K562 (cell line): ENCODE results near the gene WDR18. TPM values are rescaled to one million over a fixed set of nuclear protein-coding genes. Genes with fewer than 3 reads are reported as not detected.

ENCODE experiments used
- ARID3B ChIP-seq: fragments of 250-450 bp; sonication (Bioruptor Pico); IDR thresholded peaks from 2 replicates; pipeline ENCODE4 v1.4.0; 2020; ENCODE audit warnings: borderline replicate concordance
- ARID4B ChIP-seq: sonication (generic); formaldehyde crosslinking; IDR thresholded peaks from 2 replicates; pipeline ENCODE4 v1.8.0; 2022; ENCODE audit warnings: mild to moderate bottlenecking, missing genetic modification reagents
- CBFA2T3 ChIP-seq: fragments of 450-650 bp; IDR thresholded peaks from 2 replicates; pipeline ENCODE4 v1.6.1; 2017
- EHMT2 ChIP-seq: fragments of 450-650 bp; IDR thresholded peaks from 2 replicates; pipeline ENCODE4 v1.6.1; 2018; ENCODE audit warnings: antibody characterized with exemption
- FOXO4 ChIP-seq: fragments of 450-650 bp; formaldehyde crosslinking; IDR thresholded peaks from 2 replicates; pipeline ENCODE4 v1.4.0; 2020; ENCODE audit warnings: mild to moderate bottlenecking, moderate library complexity
- HNRNPK ChIP-seq: fragments of 200-400 bp; formaldehyde crosslinking; IDR thresholded peaks from one replicate; pipeline ENCODE4 v1.6.1; 2018; ENCODE audit warnings: mild to moderate bottlenecking, low read depth, low read length; ENCODE audit not compliant: poor library complexity, severe bottlenecking
- MBD2 ChIP-seq: sonication (generic); IDR thresholded peaks from 2 replicates; pipeline ENCODE4 v1.6.1; 2016; ENCODE audit warnings: low read depth, borderline replicate concordance
- NR4A1 ChIP-seq, 2 experiments: fragments of 250-450 bp in 1 of 2; fragments of 450-650 bp in 1 of 2; sonication (Bioruptor Pico) in 1 of 2; IDR thresholded peaks; 2 replicates each; pipeline versions ENCODE4 v1.4.0 to v1.6.1; 2016 to 2020; ENCODE audit warnings: mild to moderate bottlenecking in 2 of 2, missing compliant biosample characterization in 1 of 2, missing genetic modification characterization in 1 of 2, moderate library complexity in 1 of 2
- POLR2AphosphoS5 ChIP-seq: IDR thresholded peaks from 2 replicates; pipeline ENCODE4 v1.6.1; 2011; ENCODE audit warnings: mild to moderate bottlenecking, low read depth, low read length, moderate library complexity; ENCODE audit not compliant: control insufficient read depth, insufficient read depth
- PREB ChIP-seq: sonication (generic); formaldehyde crosslinking; IDR thresholded peaks from 2 replicates; pipeline ENCODE4 v1.8.1; 2023; ENCODE audit warnings: mild to moderate bottlenecking, missing genetic modification reagents
- RFX1 ChIP-seq: fragments of 450-650 bp; IDR thresholded peaks from 2 replicates; pipeline ENCODE4 v1.6.1; 2016; ENCODE audit warnings: mild to moderate bottlenecking, moderate library complexity
- SREBF1 ChIP-seq: fragments of 150-350 bp; IDR thresholded peaks from 2 replicates; pipeline ENCODE4 v1.6.1; 2014; ENCODE audit warnings: antibody characterized with exemption, low read depth, low read length, borderline replicate concordance
- TAF9B ChIP-seq: fragments of 450-650 bp; IDR thresholded peaks from 2 replicates; pipeline ENCODE4 v1.6.1; 2018; ENCODE audit warnings: mild to moderate bottlenecking; ENCODE audit not compliant: partially characterized antibody
- TFAM ChIP-seq: fragments of 250-450 bp; sonication (Bioruptor Pico); conservative IDR thresholded peaks from 2 replicates; pipeline ENCODE4 v1.5.0; 2021; ENCODE audit warnings: mild to moderate bottlenecking, moderate library complexity
- XRCC4 ChIP-seq: IDR thresholded peaks from one replicate; pipeline ENCODE4 v1.6.1; 2011; ENCODE audit not compliant: insufficient read depth, insufficient read length; ENCODE audit errors: extremely low read depth
- ZNF507 ChIP-seq: conservative IDR thresholded peaks from 2 replicates; pipeline ENCODE4 v1.6.1; 2017; ENCODE audit warnings: missing genetic modification characterization, missing compliant biosample characterization
- polyA plus RNA-seq, 8 experiments: library from polyadenylated mRNA; depleted of rRNA in 4 of 8; stranded (reverse) in 5 of 8; unstranded in 3 of 8; fragments of >200 nt; fragmentation: Nextera tagmentation in 2 of 8; fragmentation: Illumina TruSeq in 1 of 8; extraction: Ambion mirVana in 2 of 8; extraction: Trizol in 1 of 8; gene quantifications; 2 replicates each; pipeline versions ENCODE4 v1.2.1 to v1.2.3, GENCODE V29; 2011 to 2014; ENCODE audit warnings: inconsistent platforms in 1 of 8, missing spikeins in 1 of 8
- total RNA-seq, 7 experiments: library from RNA; depleted of rRNA in 6 of 7; stranded (reverse); fragments of >200 nt in 6 of 7; fragmentation: Illumina TruSeq in 2 of 7; extraction: Trizol in 2 of 7; gene quantifications; 2 replicates each; pipeline versions ENCODE4 v1.2.1 to v1.2.3, GENCODE V29; 2011 to 2021; ENCODE audit warnings: low replicate concordance in 1 of 7
- TF ChIP-seq, protein P1 (sequence below): fragments of 200-800 bp; sonication (Bioruptor generic); IDR thresholded peaks from 2 replicates; pipeline ENCODE4 v1.6.1; 2017; ENCODE audit warnings: missing genetic modification characterization, missing compliant biosample characterization

WDR18 gene
- total and polyA plus RNA-seq, 9 of the 15 experiments (the other 6 are each of a cell fraction or from before 2014, with no cell fraction given): 0.65 to 181 (median 30.1) TPM

- no peak for TF ChIP-seq XRCC4
- TF ChIP-seq SREBF1: no peak
- no peak for TF ChIP-seq ZNF507
- TF ChIP-seq, protein P1, sequence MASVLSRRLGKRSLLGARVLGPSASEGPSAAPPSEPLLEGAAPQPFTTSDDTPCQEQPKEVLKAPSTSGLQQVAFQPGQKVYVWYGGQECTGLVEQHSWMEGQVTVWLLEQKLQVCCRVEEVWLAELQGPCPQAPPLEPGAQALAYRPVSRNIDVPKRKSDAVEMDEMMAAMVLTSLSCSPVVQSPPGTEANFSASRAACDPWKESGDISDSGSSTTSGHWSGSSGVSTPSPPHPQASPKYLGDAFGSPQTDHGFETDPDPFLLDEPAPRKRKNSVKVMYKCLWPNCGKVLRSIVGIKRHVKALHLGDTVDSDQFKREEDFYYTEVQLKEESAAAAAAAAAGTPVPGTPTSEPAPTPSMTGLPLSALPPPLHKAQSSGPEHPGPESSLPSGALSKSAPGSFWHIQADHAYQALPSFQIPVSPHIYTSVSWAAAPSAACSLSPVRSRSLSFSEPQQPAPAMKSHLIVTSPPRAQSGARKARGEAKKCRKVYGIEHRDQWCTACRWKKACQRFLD (CRISPR knock-in tag): no peak
- no peak for TF ChIP-seq ARID3B
- TF ChIP-seq TAF9B: no peak
- TF ChIP-seq FOXO4 (CRISPR knock-in tag): no peak
- no peak for TF ChIP-seq NR4A1 (CRISPR knock-in tag; IDR thresholded peaks at IDR 0.05)
- TF ChIP-seq NR4A1 (tag; IDR thresholded peaks at IDR 0.05): no peak
- TF ChIP-seq HNRNPK: no peak
- no peak for TF ChIP-seq EHMT2
- no peak for TF ChIP-seq MBD2
- no peak for TF ChIP-seq PREB
- TF ChIP-seq POLR2AphosphoS5: no peak
- no peak for TF ChIP-seq TFAM
- no peak for TF ChIP-seq ARID4B
- TF ChIP-seq CBFA2T3: no peak
- TF ChIP-seq RFX1: no peak
Observed at GRCh38 chr19:996051-996838, 12.1 kb downstream of the WDR18 start (continued).
